B cell (primary cell): Measurements from ENCODE around the gene XPA. TPM values are rescaled to one million over a fixed set of nuclear protein-coding genes. Genes with fewer than 3 reads are reported as not detected.

ENCODE experiments used
- ATAC-seq: fragments of 200-7000 bp; cut with Tn5 transposase; one replicate; pipeline ENCODE4 v1.10.0; 2021; ENCODE audit warnings: low read depth, mild to moderate bottlenecking, moderate number of reproducible peaks, moderate library complexity
- CTCF ChIA-PET: fragments of 350-600 bp; sonication (Branson Sonifier 250); formaldehyde crosslinking; loops from one replicate; lab custom pipeline; 2021; ENCODE audit warnings: antibody characterized with exemption, inconsistent platforms; lab: Charles Lee
- POLR2A ChIA-PET: fragments of 350-600 bp; sonication (Branson Sonifier 250); formaldehyde crosslinking; loops from one replicate; lab custom pipeline; 2021; ENCODE audit warnings: antibody characterized with exemption; lab: Charles Lee
- DNase-seq: peaks from one replicate; pipeline ENCODE4 v3.0.0; 2013
- H2AFZ ChIP-seq: 2 replicates; pipeline ENCODE4 v1.6.1; 2012; ENCODE audit warnings: mild to moderate bottlenecking, low read depth, low read length; ENCODE audit not compliant: insufficient read depth, poor library complexity, severe bottlenecking
- H3K27ac ChIP-seq, 2 donors: 1 replicate in 1 of 2; 2 replicates in 1 of 2; pipeline ENCODE4 v1.5.1; 2012 to 2013; ENCODE audit warnings: low read length in 2 of 2, mild to moderate bottlenecking in 2 of 2, moderate library complexity in 1 of 2
- H3K27me3 ChIP-seq, 4 experiments: fragments of 200-600 bp in 1 of 4; sonication (generic) in 1 of 4; replicated peaks in 1 of 4; 1 replicate in 2 of 4; 2 replicates in 2 of 4; pipeline versions ENCODE4 v1.6.1 to v1.7.0; 2013 to 2016; ENCODE audit warnings: low read length in 3 of 4, mild to moderate bottlenecking in 2 of 4, mixed read lengths in 1 of 4, moderate library complexity in 1 of 4; ENCODE audit not compliant: insufficient read depth in 4 of 4, control insufficient read depth in 3 of 4; ENCODE audit errors: control extremely low read depth in 1 of 4
- H3K36me3 ChIP-seq, 2 experiments: replicated peaks in 1 of 2; 1 replicate in 1 of 2; 2 replicates in 1 of 2; pipeline versions ENCODE4 v1.6.1 to v1.7.1; 2013; ENCODE audit warnings: low read length in 1 of 2; ENCODE audit not compliant: insufficient read depth in 2 of 2, control insufficient read depth in 1 of 2; ENCODE audit errors: control extremely low read depth in 1 of 2, extremely low read depth in 1 of 2
- H3K4me1 ChIP-seq, 2 donors: fragments of 200-600 bp in 1 of 2; sonication (generic) in 1 of 2; 1 replicate in 1 of 2; 2 replicates in 1 of 2; pipeline versions ENCODE4 v1.5.1 to v1.6.1; 2013 to 2017; ENCODE audit warnings: low read length in 2 of 2; ENCODE audit not compliant: control insufficient read depth in 2 of 2, insufficient read depth in 2 of 2
- H3K4me2 ChIP-seq: replicated peaks from 2 replicates; pipeline ENCODE3; 2012; ENCODE audit warnings: mild to moderate bottlenecking, low read depth, low read length; ENCODE audit not compliant: poor library complexity, severe bottlenecking
- H3K4me3 ChIP-seq, 5 experiments: fragments of 200-600 bp in 1 of 5; sonication (generic) in 1 of 5; 1 replicate in 3 of 5; 2 replicates in 2 of 5; pipeline versions ENCODE4 v1.5.1 to v1.7.0; 2011 to 2016; ENCODE audit warnings: low read length in 4 of 5, mild to moderate bottlenecking in 4 of 5, low read depth in 2 of 5, control low read depth in 1 of 5, moderate library complexity in 1 of 5; ENCODE audit not compliant: insufficient read depth in 1 of 5; ENCODE audit errors: control extremely low read depth in 1 of 5, extremely low read depth in 1 of 5
- H3K79me2 ChIP-seq: fragments of 200-600 bp; sonication (generic); one replicate; pipeline ENCODE4 v1.6.0; 2016; ENCODE audit warnings: low read length; ENCODE audit not compliant: control insufficient read depth, insufficient read depth
- H3K9ac ChIP-seq: fragments of 200-600 bp; sonication (generic); 2 replicates; pipeline ENCODE4 v1.6.1; 2017; ENCODE audit warnings: mild to moderate bottlenecking, low read length, moderate library complexity
- H3K9me3 ChIP-seq, 3 donors: one replicate each; pipeline versions ENCODE4 v1.6.1 to v1.7.1; 2013; ENCODE audit warnings: low read length in 2 of 3; ENCODE audit not compliant: control insufficient read depth in 2 of 3, insufficient read depth in 1 of 3; ENCODE audit errors: control extremely low read depth in 1 of 3
- H4K20me1 ChIP-seq: 2 replicates; pipeline ENCODE4 v1.6.0; 2012; ENCODE audit warnings: mild to moderate bottlenecking, low read length; ENCODE audit not compliant: insufficient read depth, control insufficient read depth, poor library complexity, severe bottlenecking
- H3K27ac Mint-ChIP-seq: one replicate; pipeline ENCODE4 v1.8.0; 2021; ENCODE audit warnings: mixed read lengths
- H3K27me3 Mint-ChIP-seq: one replicate; pipeline ENCODE4 v1.8.0; 2021; ENCODE audit warnings: mixed read lengths
- H3K4me1 Mint-ChIP-seq: one replicate; pipeline ENCODE4 v1.8.0; 2021; ENCODE audit warnings: mixed read lengths
- H3K4me3 Mint-ChIP-seq: one replicate; pipeline ENCODE4 v1.8.0; 2021; ENCODE audit warnings: mixed read lengths
- H3K9me3 Mint-ChIP-seq: one replicate; pipeline ENCODE4 v1.8.0; 2022; ENCODE audit warnings: mixed read lengths; ENCODE audit not compliant: insufficient read depth
- EZH2 ChIP-seq: IDR thresholded peaks from 2 replicates; pipeline ENCODE4 v1.6.1; 2012; ENCODE audit warnings: borderline replicate concordance, low read depth, mild to moderate bottlenecking, moderate library complexity, low read length; ENCODE audit not compliant: insufficient read depth, poor library complexity, severe bottlenecking
- WGBS: methylation state at CpG from one replicate; pipeline ENCODE4 v1.1.5; 2013; ENCODE audit warnings: missing lambda C conversion rate; ENCODE audit not compliant: insufficient coverage; 5-methylcytosine and 5-hydroxymethylcytosine counted together
- intact Hi-C: fragments of 100-400 bp; cut with micrococcal nuclease; formaldehyde crosslinking; loops from one replicate; pipeline ENCODE4 v1.10.0; 2022
- polyA plus RNA-seq: library from polyadenylated mRNA; depleted of rRNA; stranded (reverse); fragments of >200 nt; gene quantifications from 2 replicates; pipeline ENCODE4 v1.2.3, GENCODE V29; 2012
- total RNA-seq, 2 donors: library from RNA; stranded (reverse); fragments of 120-200 nt in 1 of 2; gene quantifications; 1 replicate in 1 of 2; 2 replicates in 1 of 2; pipeline versions ENCODE4 v1.2.3 to v1.2.4, GENCODE V29; 2013 to 2022
- TF ChIP-seq, protein P1 (sequence below): fragments of 200-600 bp; IDR thresholded peaks from one replicate; pipeline ENCODE4 v1.8.0; 2022; ENCODE audit warnings: antibody characterized with exemption, mild to moderate bottlenecking

Gene XPA
- total and polyA plus RNA-seq, 2 donors (not counting 1 experiment from before 2014, with no cell fraction given) = 3.8 to 21.3 TPM

DNA sequence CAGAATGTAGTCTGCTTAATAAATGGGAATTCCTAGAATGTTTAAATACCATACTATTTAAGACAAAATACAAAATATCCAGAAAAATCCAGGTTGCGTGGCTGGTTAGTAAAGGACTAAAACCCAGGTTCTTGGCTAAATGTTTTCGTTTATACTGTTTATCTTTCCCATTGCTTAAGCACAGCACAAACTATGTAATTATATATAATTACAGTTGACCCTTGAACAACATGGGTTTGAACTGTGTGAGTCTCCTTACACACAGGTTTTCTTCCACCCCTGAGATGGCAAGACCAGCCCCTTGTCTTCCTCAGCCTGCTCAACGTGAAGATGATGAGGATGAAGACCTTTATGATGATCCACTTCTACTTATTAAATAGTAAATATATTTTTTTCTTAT lies 24.7 kb downstream of the XPA start:
- intact Hi-C loops = no loop called here
- WGBS = no CpG with 5 or more reads among the region's 3 CpGs
- no peak overlapping the region for H3K4me3 ChIP-seq
- no peak overlapping the region for H3K27ac Mint-ChIP-seq
- CTCF ChIA-PET = no interaction called here
- no peak overlapping the region for H3K4me3 Mint-ChIP-seq
- H3K27me3 Mint-ChIP-seq = no peaks in the 10 kb centered on the region
- no peaks in the 10 kb centered on the region for H4K20me1 ChIP-seq
- H3K4me1 ChIP-seq = no peaks in the 10 kb centered on the region
- H3K9ac ChIP-seq = no peak overlapping the region
- H3K9me3 ChIP-seq = no peaks in the 10 kb centered on the region
- POLR2A ChIA-PET = no interaction called here
- H3K4me2 ChIP-seq = no peak overlapping the region
- TF ChIP-seq, protein P1, sequence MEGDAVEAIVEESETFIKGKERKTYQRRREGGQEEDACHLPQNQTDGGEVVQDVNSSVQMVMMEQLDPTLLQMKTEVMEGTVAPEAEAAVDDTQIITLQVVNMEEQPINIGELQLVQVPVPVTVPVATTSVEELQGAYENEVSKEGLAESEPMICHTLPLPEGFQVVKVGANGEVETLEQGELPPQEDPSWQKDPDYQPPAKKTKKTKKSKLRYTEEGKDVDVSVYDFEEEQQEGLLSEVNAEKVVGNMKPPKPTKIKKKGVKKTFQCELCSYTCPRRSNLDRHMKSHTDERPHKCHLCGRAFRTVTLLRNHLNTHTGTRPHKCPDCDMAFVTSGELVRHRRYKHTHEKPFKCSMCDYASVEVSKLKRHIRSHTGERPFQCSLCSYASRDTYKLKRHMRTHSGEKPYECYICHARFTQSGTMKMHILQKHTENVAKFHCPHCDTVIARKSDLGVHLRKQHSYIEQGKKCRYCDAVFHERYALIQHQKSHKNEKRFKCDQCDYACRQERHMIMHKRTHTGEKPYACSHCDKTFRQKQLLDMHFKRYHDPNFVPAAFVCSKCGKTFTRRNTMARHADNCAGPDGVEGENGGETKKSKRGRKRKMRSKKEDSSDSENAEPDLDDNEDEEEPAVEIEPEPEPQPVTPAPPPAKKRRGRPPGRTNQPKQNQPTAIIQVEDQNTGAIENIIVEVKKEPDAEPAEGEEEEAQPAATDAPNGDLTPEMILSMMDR = no peak
- H3K36me3 ChIP-seq = peaks cover 4 to 92% of the 10 kb centered on the region in 2 experiments
- H3K79me2 ChIP-seq = no peaks in the 10 kb centered on the region
- no peaks in the 10 kb centered on the region for H3K4me1 Mint-ChIP-seq
- no peak overlapping the region for H2AFZ ChIP-seq
- no peak overlapping the region for H3K27ac ChIP-seq
- no peak for DNase-seq
- H3K9me3 Mint-ChIP-seq = no peaks in the 10 kb centered on the region
- no peaks in the 10 kb centered on the region for H3K27me3 ChIP-seq
- no peak for ATAC-seq

DNA sequence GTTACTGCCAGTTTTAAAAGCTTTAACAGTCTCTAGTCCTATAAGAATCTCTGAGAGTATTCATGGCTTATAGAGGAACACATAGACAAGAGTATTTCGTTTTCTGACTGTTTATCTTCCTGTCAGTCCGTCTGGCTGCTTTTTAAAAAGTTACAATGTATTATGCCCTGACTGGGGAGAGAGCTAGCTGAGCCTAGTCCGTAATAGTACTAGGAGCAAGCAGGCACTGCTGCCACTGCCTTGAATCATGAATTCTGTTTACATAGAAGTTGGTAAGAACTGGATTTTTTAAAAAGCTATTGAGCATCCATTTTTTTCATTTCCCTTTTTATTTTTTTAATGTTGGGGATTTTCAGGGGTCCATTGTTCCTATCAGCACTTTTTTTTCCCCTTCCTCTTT lies 26.6 kb downstream of the XPA start:
- H3K27ac Mint-ChIP-seq = no peak overlapping the region
- H3K4me1 ChIP-seq = no peaks in the 10 kb centered on the region
- no peaks in the 10 kb centered on the region for H3K27me3 Mint-ChIP-seq
- no peaks in the 10 kb centered on the region for H3K9me3 ChIP-seq
- H3K79me2 ChIP-seq = no peaks in the 10 kb centered on the region
- WGBS = no CpG with 5 or more reads among the region's 3 CpGs
- no peak overlapping the region for H3K27ac ChIP-seq
- POLR2A ChIA-PET = no interaction called here
- DNase-seq (no peak), ATAC-seq (no peak)
- no peak overlapping the region for H3K9ac ChIP-seq
- no peaks in the 10 kb centered on the region for H3K9me3 Mint-ChIP-seq
- TF ChIP-seq EZH2 = no peak
- TF ChIP-seq, protein P1 = no peak
- H3K4me3 ChIP-seq = no peak overlapping the region
- no peaks in the 10 kb centered on the region for H4K20me1 ChIP-seq
- no peaks in the 10 kb centered on the region for H3K27me3 ChIP-seq
- H2AFZ ChIP-seq = no peak overlapping the region
- H3K36me3 ChIP-seq = peaks cover 5 to 94% of the 10 kb centered on the region in 2 experiments
- no peak overlapping the region for H3K4me2 ChIP-seq
- CTCF ChIA-PET = interaction anchor here (0.8 kb wide), 1 partner anchor 18 kb away, joined by 3 read pairs; no protein-coding TSS in a partner anchor
- intact Hi-C loops = no loop called here
- H3K4me1 Mint-ChIP-seq = peaks cover 2% of the 10 kb centered on the region
- no peak overlapping the region for H3K4me3 Mint-ChIP-seq
